Cardiac septum (tissue), 1 donor: ENCODE measurements around the gene CARS2. TPM values are rescaled to one million over a fixed set of nuclear protein-coding genes. Genes with fewer than 3 reads are reported as not detected.
"Not testable (repeated sequence)": the region's sequence is repeated elsewhere in the genome, so short reads cannot be mapped to it uniquely, and the experiment has no call there.

Source experiments
- DNase-seq: peaks from one replicate; pipeline ENCODE4 v3.0.0-alpha.2; 2020; ENCODE audit warnings: low spot score
- intact Hi-C: fragments of 100-400 bp; cut with DNase I; formaldehyde crosslinking; loops from one replicate; pipeline ENCODE4 v1.14.0; 2022
- total RNA-seq: library from RNA; stranded (reverse); fragmentation: NEBNext Ultra II Directional; extraction: Animal tissue kit (Norgen Biotek cat#: 25700); gene quantifications from one replicate; pipeline ENCODE4 v1.2.1, GENCODE V29; 2021
- donor health status: DM: no; HTN: no; CAD: no.

CARS2 gene
- total RNA-seq, 1 donor from 2014 or later: 48.3 TPM

- intact Hi-C loops: loop anchor here (2.0 to 5.0 kb wide), 3 partner anchors 98 to 294 kb away; partner anchors contain the start of gene NAXD
- DNase-seq: peak; percentile 100
These were observed 7.1 kb upstream of the CARS2 start for GRCh38 chr13:110712849-110713641.

- intact Hi-C loops: loop anchor here (2.0 to 5.0 kb wide), 3 partner anchors 97 to 295 kb away; partner anchors contain the start of gene NAXD
These were observed 6.3 kb upstream of the CARS2 start for GRCh38 chr13:110712081-110712848.

GRCh38 chr13:110706570-110707372 is 855 bp upstream of the CARS2 start:
- intact Hi-C loops: no loop called here
- DNase-seq: no peak

More at GRCh38 chr13:110712081-110712848, 6.3 kb upstream of the CARS2 start:
- DNase-seq: peak; percentile 94

GRCh38 chr13:110705356-110705825 is 525 bp downstream of the CARS2 start:
- DNase-seq: no peak
- intact Hi-C loops: no loop called here

GRCh38 chr13:110702591-110703526 is 3.1 kb downstream of the CARS2 start:
- DNase-seq: no peak
- intact Hi-C loops: no loop called here

GRCh38 chr13:110702089-110702488 is 3.8 kb downstream of the CARS2 start:
- intact Hi-C loops: no loop called here

GRCh38 chr13:110701061-110701460 is 4.9 kb downstream of the CARS2 start:
- intact Hi-C loops, DNase-seq: not testable (repeated sequence)

More at GRCh38 chr13:110702089-110702488, 3.8 kb downstream of the CARS2 start:
- DNase-seq: no peak

- intact Hi-C loops: no loop called here
These were observed 5.3 kb downstream of the CARS2 start for GRCh38 chr13:110700641-110701040.

GRCh38 chr13:110700186-110700585 is 5.7 kb downstream of the CARS2 start:
- DNase-seq: no peak
- intact Hi-C loops: no loop called here

More at GRCh38 chr13:110700641-110701040, 5.3 kb downstream of the CARS2 start:
- no peak for DNase-seq

- intact Hi-C loops: no loop called here
- no peak for DNase-seq
These were observed 6.5 kb downstream of the CARS2 start for GRCh38 chr13:110699148-110700145.

- no peak for DNase-seq
- intact Hi-C loops: no loop called here
These were observed 7.2 kb downstream of the CARS2 start for GRCh38 chr13:110698689-110699088.

- intact Hi-C loops: no loop called here
- no peak for DNase-seq
These were observed 8.1 kb downstream of the CARS2 start for GRCh38 chr13:110697842-110698241.

- DNase-seq: no peak
- intact Hi-C loops: no loop called here
These were observed 9.1 kb downstream of the CARS2 start for GRCh38 chr13:110696776-110697175.

- DNase-seq, intact Hi-C loops: not testable (repeated sequence)
These were observed 10.1 kb downstream of the CARS2 start for GRCh38 chr13:110695774-110696173.

- DNase-seq: no peak
- intact Hi-C loops: no loop called here
These were observed 15.4 kb downstream of the CARS2 start for GRCh38 chr13:110690516-110690915.

GRCh38 chr13:110689711-110690110 is 16.2 kb downstream of the CARS2 start:
- DNase-seq: no peak
- intact Hi-C loops: no loop called here

- intact Hi-C loops: no loop called here
- no peak for DNase-seq
These were observed 16.9 kb downstream of the CARS2 start for GRCh38 chr13:110689041-110689440.
